Epithelial cell of proximal tubule (primary cell): ENCODE measurements around the gene ZNF550. TPM values are rescaled to one million over a fixed set of nuclear protein-coding genes. Genes with fewer than 3 reads are reported as not detected.

Experiments
- DNase-seq: peaks from one replicate; pipeline ENCODE4 v3.0.0-alpha.2; 2011; ENCODE audit warnings: low read depth
- H3K4me3 ChIP-seq: 2 replicates; pipeline ENCODE4 v1.5.1; 2011; ENCODE audit warnings: low read depth, mild to moderate bottlenecking, low read length
- total RNA-seq: library from RNA; depleted of rRNA; stranded (reverse); fragments of >200 nt; gene quantifications from 2 replicates; pipeline ENCODE4 v1.2.3, GENCODE V29; 2015
- TF ChIP-seq, protein P1 (sequence below): conservative IDR thresholded peaks from 2 replicates; pipeline ENCODE4 v1.5.1; 2012; ENCODE audit warnings: low read depth, mild to moderate bottlenecking, low read length

Gene ZNF550
- total RNA-seq, 1 donor from 2014 or later, result 1.8 TPM

DNA sequence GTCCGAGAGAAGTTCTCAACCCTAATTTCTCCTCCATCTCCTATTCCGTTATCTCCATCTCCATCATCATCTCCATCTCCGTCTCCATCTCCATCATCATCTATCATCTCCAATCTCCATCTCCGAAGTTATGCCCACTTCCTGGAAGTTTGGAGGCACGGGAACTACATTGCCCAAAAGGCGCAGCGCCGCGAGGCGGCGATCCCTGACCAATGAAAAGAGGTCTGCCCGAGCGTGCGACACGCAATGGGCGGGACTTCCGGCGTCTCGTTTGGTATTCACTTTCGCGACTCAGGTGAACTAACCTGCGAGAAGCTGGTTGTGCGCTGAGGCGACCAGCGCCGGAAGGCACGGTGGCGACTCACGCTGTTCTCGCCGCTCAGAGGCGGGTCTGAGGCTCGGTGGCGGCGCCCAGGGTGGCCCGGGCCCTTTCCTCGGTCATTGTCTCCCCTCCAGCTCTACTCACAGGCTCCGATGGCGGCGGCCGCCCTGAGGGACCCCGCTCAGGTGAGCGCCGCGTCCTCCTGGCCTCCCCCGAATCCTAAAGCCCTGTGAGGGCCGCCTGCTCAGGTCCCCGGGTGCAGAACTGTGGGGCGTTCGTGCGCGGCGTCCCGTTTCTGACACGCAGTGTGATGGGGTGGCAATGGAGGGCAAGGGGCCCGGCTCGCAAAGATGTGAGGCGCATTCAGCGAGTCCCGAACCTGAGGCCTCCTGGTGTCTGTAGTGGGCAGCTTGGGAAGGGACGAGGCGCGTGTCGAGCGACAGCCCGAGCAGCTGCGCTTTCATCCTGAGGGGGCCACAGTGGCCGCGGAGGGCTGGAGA lies 72.0 kb downstream of the ZNF550 start, which contains the start of gene ZNF419:
ZNF419 (plus strand) TSS at position 274 of the 822 bp plus-strand sequence; CDS start at position 475, 201 bp downstream.
- peak within 1 kb of the TSS; percentile 83 for H3K4me3 ChIP-seq
- DNase-seq, result peak; percentile 27
- TF ChIP-seq, protein P1, sequence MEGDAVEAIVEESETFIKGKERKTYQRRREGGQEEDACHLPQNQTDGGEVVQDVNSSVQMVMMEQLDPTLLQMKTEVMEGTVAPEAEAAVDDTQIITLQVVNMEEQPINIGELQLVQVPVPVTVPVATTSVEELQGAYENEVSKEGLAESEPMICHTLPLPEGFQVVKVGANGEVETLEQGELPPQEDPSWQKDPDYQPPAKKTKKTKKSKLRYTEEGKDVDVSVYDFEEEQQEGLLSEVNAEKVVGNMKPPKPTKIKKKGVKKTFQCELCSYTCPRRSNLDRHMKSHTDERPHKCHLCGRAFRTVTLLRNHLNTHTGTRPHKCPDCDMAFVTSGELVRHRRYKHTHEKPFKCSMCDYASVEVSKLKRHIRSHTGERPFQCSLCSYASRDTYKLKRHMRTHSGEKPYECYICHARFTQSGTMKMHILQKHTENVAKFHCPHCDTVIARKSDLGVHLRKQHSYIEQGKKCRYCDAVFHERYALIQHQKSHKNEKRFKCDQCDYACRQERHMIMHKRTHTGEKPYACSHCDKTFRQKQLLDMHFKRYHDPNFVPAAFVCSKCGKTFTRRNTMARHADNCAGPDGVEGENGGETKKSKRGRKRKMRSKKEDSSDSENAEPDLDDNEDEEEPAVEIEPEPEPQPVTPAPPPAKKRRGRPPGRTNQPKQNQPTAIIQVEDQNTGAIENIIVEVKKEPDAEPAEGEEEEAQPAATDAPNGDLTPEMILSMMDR, result peak; percentile 10

Other genes with a start within 250 kb of the ZNF550 start
- gene ZNF543, start 239.4 kb downstream of the ZNF550 start, total RNA-seq, result 4.2 and 5.7 TPM in 2 replicates
- gene ZNF304, start 208.6 kb downstream of the ZNF550 start, total RNA-seq, result 2.7 and 5.8 TPM in 2 replicates
- 14.8 and 36.2 TPM in 2 replicates for gene TRAPPC2B, start 196.3 kb downstream of the ZNF550 start, total RNA-seq
- 1.3 and 3.4 TPM in 2 replicates for gene ZNF547, start 196.3 kb downstream of the ZNF550 start, total RNA-seq
- 4.7 and 6.1 TPM in 2 replicates for gene ZNF548, start 170.0 kb downstream of the ZNF550 start, total RNA-seq
- 2.5 and 4.6 TPM in 2 replicates for gene ZNF17, start 148.7 kb downstream of the ZNF550 start, total RNA-seq
- 8.6 and 16.3 TPM in 2 replicates for gene ZNF749, start 124.5 kb downstream of the ZNF550 start, total RNA-seq
- gene VN1R1, start 102.7 kb downstream of the ZNF550 start, total RNA-seq, result 0.07 TPM in 1 of 2 replicates, not detected in the other
- 6.1 and 6.2 TPM in 2 replicates for gene ZNF772, start 82.3 kb downstream of the ZNF550 start, total RNA-seq
- 2.5 and 3.8 TPM in 2 replicates for gene ZNF419, start 72.1 kb downstream of the ZNF550 start, total RNA-seq
- gene ZNF773, start 59.9 kb downstream of the ZNF550 start, total RNA-seq, result 4.6 and 5.4 TPM in 2 replicates
- gene ZNF549, start 32.5 kb downstream of the ZNF550 start, total RNA-seq, result 1.7 and 2.4 TPM in 2 replicates
- 2.0 and 3.8 TPM in 2 replicates for gene ZNF416, start 19.0 kb upstream of the ZNF550 start, total RNA-seq
- gene ZIK1, start 24.3 kb upstream of the ZNF550 start, total RNA-seq, result 3.6 and 4.8 TPM in 2 replicates
- gene ZNF530, start 40.0 kb upstream of the ZNF550 start, total RNA-seq, result 5.4 and 10.3 TPM in 2 replicates
- 11.9 and 16.8 TPM in 2 replicates for gene ZNF134, start 54.4 kb upstream of the ZNF550 start, total RNA-seq
- 2.7 and 6.6 TPM in 2 replicates for gene ZNF211, start 73.3 kb upstream of the ZNF550 start, total RNA-seq
- gene ZSCAN4, start 109.1 kb upstream of the ZNF550 start, total RNA-seq, result not detected in 2 replicates
- gene ZNF551, start 122.1 kb upstream of the ZNF550 start, total RNA-seq, result 1.8 and 8.0 TPM in 2 replicates
- gene ZNF154, start 149.3 kb upstream of the ZNF550 start, total RNA-seq, result 1.4 and 2.1 TPM in 2 replicates
- gene ZNF671, start 167.8 kb upstream of the ZNF550 start, total RNA-seq, result 1.3 and 3.0 TPM in 2 replicates
- gene ZNF776, start 187.0 kb upstream of the ZNF550 start, total RNA-seq, result 8.6 and 9.0 TPM in 2 replicates
- gene ZNF586, start 209.8 kb upstream of the ZNF550 start, total RNA-seq, result 6.7 and 6.9 TPM in 2 replicates